HG03196 (cell line): ENCODE data around the gene ACAP3.

ENCODE experiments used
- ATAC-seq: cut with Tn5 transposase; IDR thresholded peaks from one replicate; pipeline ENCODE4 v1.9.1; 2021; ENCODE audit not compliant: unreplicated experiment

The ACAP3 gene

GRCh38 chr1:1314678-1315335 lies 7.1 kb upstream of the ACAP3 start:
- no peak for ATAC-seq

GRCh38 chr1:1314237-1314586 lies 6.5 kb upstream of the ACAP3 start:
- no peak for ATAC-seq

- ATAC-seq, result no peak
These were observed 5.9 kb upstream of the ACAP3 start for GRCh38 chr1:1313500-1314236.

- no peak for ATAC-seq
These were observed 5.0 kb upstream of the ACAP3 start for GRCh38 chr1:1312450-1313314.

- ATAC-seq, result no peak
These were observed 3.7 kb upstream of the ACAP3 start for GRCh38 chr1:1311107-1312104.

DNA sequence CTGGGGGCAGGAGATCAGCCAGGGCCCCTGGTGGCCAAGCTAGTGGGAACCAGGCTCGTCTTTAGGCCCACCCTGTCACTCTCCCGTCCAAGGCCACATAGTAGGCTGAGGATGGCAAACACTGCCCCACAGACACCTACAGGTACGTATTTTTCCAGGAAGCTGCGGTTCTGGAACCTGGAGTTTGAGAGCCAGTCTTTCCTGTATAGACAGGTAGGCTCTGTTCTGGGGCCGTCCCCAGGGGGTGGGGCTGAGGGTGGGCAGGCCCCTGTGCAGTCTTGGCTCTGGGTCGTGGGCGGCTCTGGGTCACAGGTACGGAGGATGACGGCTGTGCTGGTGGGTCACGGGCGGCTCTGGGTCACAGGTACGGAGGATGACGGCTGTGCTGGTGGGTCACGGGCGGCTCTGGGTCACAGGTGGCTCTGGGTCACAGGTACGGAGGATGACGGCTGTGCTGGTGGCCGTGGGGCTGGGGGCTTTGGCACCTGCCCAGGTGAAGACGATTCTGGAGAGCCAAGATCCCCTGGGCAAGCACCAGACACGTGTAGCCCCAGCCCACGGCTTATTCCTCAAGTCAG lies 2.8 kb upstream of the ACAP3 start:
- no peak for ATAC-seq

GRCh38 chr1:1310109-1310385 lies 2.3 kb upstream of the ACAP3 start:
- ATAC-seq, result no peak

- no peak for ATAC-seq
These were observed 1.8 kb upstream of the ACAP3 start for GRCh38 chr1:1309251-1310108.

- ATAC-seq, result no peak
These were observed 1.1 kb upstream of the ACAP3 start for GRCh38 chr1:1308756-1309250.

DNA sequence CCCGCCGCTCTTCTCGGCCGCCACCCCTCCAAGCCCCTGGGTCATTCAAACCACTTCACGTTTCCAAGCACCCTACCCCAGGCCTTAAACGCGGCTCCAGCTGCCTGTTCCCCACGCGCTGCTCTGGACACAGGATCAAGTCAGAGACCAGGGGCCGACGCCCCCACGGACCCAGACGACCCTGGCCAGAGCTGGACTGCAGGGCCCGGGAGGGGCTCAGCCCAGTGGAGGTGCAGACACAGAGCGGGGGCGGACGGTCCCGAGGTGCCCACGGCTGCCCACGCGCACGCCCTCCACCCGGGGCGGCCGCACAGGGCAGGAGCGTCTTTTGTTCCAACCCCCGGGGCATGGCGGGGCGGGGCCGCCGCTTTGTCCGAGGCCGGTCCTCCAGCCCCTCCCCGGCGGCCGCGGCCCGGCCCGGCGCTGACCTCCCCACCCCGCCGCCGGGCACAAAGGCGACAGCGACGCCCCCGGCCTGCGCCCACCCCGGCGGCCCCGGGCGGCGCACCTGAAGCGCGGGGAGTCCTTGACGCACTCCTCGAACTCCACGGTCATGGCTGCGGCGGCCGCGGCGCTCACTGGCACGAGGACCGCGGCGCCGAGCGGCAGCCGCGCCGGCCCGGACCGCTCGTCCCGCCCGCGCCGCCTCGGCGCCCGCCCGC lies 338 bp downstream of the ACAP3 start:
- ATAC-seq, result peak; percentile 5

- no peak for ATAC-seq
These were observed 969 bp downstream of the ACAP3 start for GRCh38 chr1:1306661-1307260.

- ATAC-seq, result no peak
These were observed 1.6 kb downstream of the ACAP3 start for GRCh38 chr1:1306070-1306660.

DNA sequence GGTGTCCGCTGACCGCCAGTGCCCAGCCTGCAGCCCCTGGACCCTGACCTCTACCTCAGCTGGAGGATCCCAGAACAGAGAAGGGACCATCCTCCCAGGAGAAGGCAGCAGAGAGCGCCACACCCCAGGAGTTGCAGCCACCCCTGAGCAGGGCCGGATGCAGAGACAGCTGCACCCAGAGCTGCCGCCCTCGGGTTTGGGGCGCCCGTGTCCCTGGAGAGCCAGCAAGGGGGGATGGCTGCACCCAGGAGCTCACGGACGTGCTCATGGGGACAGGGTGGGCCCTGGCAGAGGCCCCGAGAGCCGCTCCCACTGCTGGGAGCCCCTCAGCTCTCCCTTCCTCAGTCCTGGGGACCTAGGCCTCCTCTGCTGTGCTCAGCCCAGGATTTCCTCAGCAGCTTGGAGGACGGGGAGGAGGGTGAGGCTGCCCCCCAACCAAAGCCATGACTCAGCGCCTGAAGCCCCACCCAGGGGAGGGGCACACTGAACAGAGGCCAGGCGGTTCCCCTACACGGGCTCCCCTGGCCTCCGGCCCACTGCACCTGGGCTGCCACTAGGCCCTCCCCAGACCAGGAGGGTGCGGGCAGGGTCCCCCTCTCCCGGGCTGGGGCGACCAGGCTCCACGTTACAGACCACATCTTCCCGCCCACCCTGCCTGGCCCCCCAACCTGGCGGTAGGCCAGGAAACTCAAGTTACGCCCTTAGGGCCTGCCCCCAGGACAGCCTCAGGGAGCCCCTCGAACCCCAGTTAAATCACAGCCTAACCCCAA lies 2.2 kb downstream of the ACAP3 start:
- no peak for ATAC-seq

GRCh38 chr1:1304331-1305299 lies 3.1 kb downstream of the ACAP3 start:
- no peak for ATAC-seq

GRCh38 chr1:1303736-1304135 lies 4.0 kb downstream of the ACAP3 start:
- no peak for ATAC-seq

- no peak for ATAC-seq
These were observed 4.7 kb downstream of the ACAP3 start for GRCh38 chr1:1302951-1303509.
